Endothelial cell of umbilical vein (primary cell): ENCODE data around the gene CCIN. TPM values are rescaled to one million over a fixed set of nuclear protein-coding genes. Genes with fewer than 3 reads are reported as not detected.

ENCODE experiments used
- BruUV-seq: library from RNA; stranded (reverse); fragments of 400-500 nt; replicated peaks from 2 replicates; lab custom pipeline; 2021; lab: Mats Ljungman, UMichigan
- CTCF ChIA-PET: fragments of 300-600, 350-600 bp; sonication (Branson Sonifier 250); formaldehyde crosslinking; loops from one replicate; lab custom pipeline; 2021; ENCODE audit warnings: antibody characterized with exemption, inconsistent platforms; lab: Charles Lee
- POLR2A ChIA-PET: fragments of 300-600, 350-600 bp; sonication (Branson Sonifier 250); formaldehyde crosslinking; loops from one replicate; lab custom pipeline; 2021; ENCODE audit warnings: antibody characterized with exemption, inconsistent platforms; lab: Charles Lee
- DNase-seq: peaks from one replicate; pipeline ENCODE4 v3.0.0-alpha.2; 2011; ENCODE audit warnings: low read depth, low spot score
- FAIRE-seq: peaks from 2 replicates; lab custom pipeline; 2011; peaks lifted over from hg19 to GRCh38; lab: Jason Lieb, UNC
- H2AFZ ChIP-seq: 2 replicates; pipeline ENCODE4 v1.6.0; 2012; ENCODE audit warnings: low read depth, low read length, control low read depth, inconsistent platforms
- H3K27ac ChIP-seq: 2 replicates; pipeline ENCODE4 v1.5.1; 2011; ENCODE audit warnings: low read depth, mild to moderate bottlenecking, control low read depth, low read length, moderate library complexity; ENCODE audit not compliant: insufficient read depth
- H3K27me3 ChIP-seq, 2 experiments: 2 replicates each; pipeline versions ENCODE4 v1.6.0 to v1.6.1; 2011; ENCODE audit warnings: low read length in 2 of 2, mixed read lengths in 1 of 2; ENCODE audit not compliant: control insufficient read depth in 2 of 2, insufficient read depth in 2 of 2
- H3K36me3 ChIP-seq, 2 experiments: 2 replicates in 1 of 2; 3 replicates in 1 of 2; pipeline ENCODE4 v1.5.1; 2011; ENCODE audit warnings: low read length in 2 of 2, mild to moderate bottlenecking in 1 of 2, moderate library complexity in 1 of 2; ENCODE audit not compliant: control insufficient read depth in 2 of 2, insufficient read depth in 2 of 2; ENCODE audit errors: extremely low read depth in 1 of 2
- H3K4me1 ChIP-seq: 3 replicates; pipeline ENCODE4 v1.5.1; 2011; ENCODE audit warnings: mild to moderate bottlenecking, low read length; ENCODE audit not compliant: control insufficient read depth, insufficient read depth; ENCODE audit errors: extremely low read depth
- H3K4me2 ChIP-seq: 2 replicates; pipeline ENCODE4 v1.6.1; 2011; ENCODE audit warnings: low read length, control low read depth, mixed read lengths; ENCODE audit not compliant: insufficient read depth
- H3K4me3 ChIP-seq, 3 experiments: fragments of 200-600 bp in 1 of 3; sonication (generic), shearing (Covaris generic) in 1 of 3; replicated peaks in 1 of 3; 2 replicates each; pipeline ENCODE4 v1.5.1; 2011 to 2016; ENCODE audit warnings: control low read depth in 3 of 3, low read length in 3 of 3, mild to moderate bottlenecking in 2 of 3, inconsistent platforms in 1 of 3, low read depth in 1 of 3, moderate library complexity in 1 of 3; ENCODE audit not compliant: insufficient read depth in 1 of 3
- H3K79me2 ChIP-seq: 2 replicates; pipeline ENCODE4 v1.6.0; 2012; ENCODE audit warnings: low read length, inconsistent platforms; ENCODE audit not compliant: control insufficient read depth, insufficient read depth
- H3K9ac ChIP-seq: replicated peaks from 2 replicates; pipeline ENCODE3; 2011; ENCODE audit warnings: low read length, control low read depth; ENCODE audit not compliant: insufficient read depth; ENCODE audit errors: extremely low read depth
- H3K9me1 ChIP-seq: replicated peaks from 3 replicates; pipeline ENCODE4 v1.6.0; 2011; ENCODE audit warnings: mild to moderate bottlenecking, low read length; ENCODE audit not compliant: control insufficient read depth, insufficient read depth; ENCODE audit errors: extremely low read depth
- H3K9me3 ChIP-seq: replicated peaks from 2 replicates; pipeline ENCODE4 v1.5.1; 2012; ENCODE audit warnings: low read length, inconsistent platforms; ENCODE audit not compliant: control insufficient read depth, insufficient read depth
- H4K20me1 ChIP-seq: replicated peaks from 2 replicates; pipeline ENCODE3; 2011; ENCODE audit warnings: mild to moderate bottlenecking, low read length; ENCODE audit not compliant: control insufficient read depth, insufficient read depth; ENCODE audit errors: extremely low read depth
- EZH2 ChIP-seq: IDR thresholded peaks from 2 replicates; pipeline ENCODE4 v1.6.1; 2012; ENCODE audit warnings: borderline replicate concordance, low read depth, mild to moderate bottlenecking, moderate library complexity, low read length, inconsistent platforms; ENCODE audit not compliant: severe bottlenecking
- FOS ChIP-seq: IDR thresholded peaks from 2 replicates; pipeline ENCODE4 v1.6.1; 2011; ENCODE audit warnings: mild to moderate bottlenecking, low read length, moderate library complexity, borderline replicate concordance; ENCODE audit not compliant: insufficient read depth
- MYC ChIP-seq: IDR thresholded peaks from one replicate; pipeline ENCODE4 v1.6.1; 2011; ENCODE audit warnings: mild to moderate bottlenecking, low read depth, low read length
- POLR2A ChIP-seq: IDR thresholded peaks from 2 replicates; pipeline ENCODE4 v1.6.1; 2012; ENCODE audit warnings: low read depth, mild to moderate bottlenecking, control low read depth, low read length
- dilution Hi-C: fragments of 300-500 bp; cut with MboI; formaldehyde crosslinking; loops from one replicate; pipeline ENCODE4 v1.15.0; 2019; ENCODE audit warnings: low sequenced_read_pairs; ENCODE audit not compliant: extremely low pct_ligation_motif_present
- intact Hi-C: fragments of 100-400 bp; cut with micrococcal nuclease; formaldehyde crosslinking; loops from one replicate; pipeline ENCODE4 v1.10.0; 2022
- polyA plus RNA-seq, 4 experiments: library from polyadenylated mRNA; depleted of rRNA in 3 of 4; stranded (reverse) in 3 of 4; unstranded in 1 of 4; fragments of >200 nt; gene quantifications; 2 replicates each; pipeline versions ENCODE4 v1.2.1 to v1.2.3, GENCODE V29; 2011 to 2012; ENCODE audit warnings: missing spikeins in 1 of 4
- total RNA-seq: library from RNA; stranded (reverse); gene quantifications from 2 replicates; pipeline ENCODE4 v1.2.3, GENCODE V29; 2021

The CCIN gene
- total and polyA plus RNA-seq, 2 donors (not counting 3 experiments of a cell fraction or from before 2014, with no cell fraction given): 0.22 to 1.2 TPM

DNA sequence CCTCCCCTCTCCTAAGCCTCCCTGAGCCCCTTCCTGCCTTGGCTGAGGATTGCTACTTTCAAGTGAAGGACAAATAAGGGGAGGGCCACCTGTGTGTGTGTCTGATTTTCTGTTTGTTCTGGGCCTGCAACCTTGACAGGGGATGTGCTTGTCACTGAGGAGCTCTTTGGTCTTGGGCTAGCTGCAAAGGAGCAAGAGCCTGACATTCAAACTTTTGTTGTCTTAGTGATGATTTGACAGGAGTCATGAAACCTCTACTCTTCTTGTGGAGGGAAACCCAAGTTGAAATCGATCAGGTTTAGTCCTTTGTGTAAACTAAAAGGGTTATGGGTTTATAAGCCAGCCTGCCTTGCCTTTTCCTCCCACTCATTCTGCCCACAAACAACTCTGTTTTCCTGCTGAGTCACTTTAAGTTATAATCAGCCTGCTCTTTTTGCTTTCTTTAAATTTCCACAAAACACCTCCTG, 38.4 kb downstream of the CCIN start:
- H3K27ac ChIP-seq: peak overlapping the region; percentile 87
- ChIA-PET CTCF (interaction anchor here (1.0 to 2.5 kb wide), 4 partner anchors 14 to 199 kb away, joined by 4 to 13 read pairs (median 8); partner anchors contain the start of gene CLTA), POLR2A (interaction anchor here (0.5 to 1.3 kb wide), 3 partner anchors 9 to 343 kb away, joined by 3 to 5 read pairs (median 3); partner anchors contain the start of gene CLTA)
- no TSS peak for BruUV-seq
- H3K9me1 ChIP-seq: no peaks in the 10 kb centered on the region
- TF ChIP-seq MYC (no peak), FOS (peak; percentile 58)
- H3K9ac ChIP-seq: peak overlapping the region; percentile 48
- FAIRE-seq (peak; percentile 92), DNase-seq (peak; percentile 71)
- intact Hi-C loops: no loop called here
- peaks cover 51 to 69% of the 10 kb centered on the region in 2 experiments for H3K36me3 ChIP-seq
- H3K9me3 ChIP-seq: no peaks in the 10 kb centered on the region
- H3K27me3 ChIP-seq: no peaks in the 10 kb centered on the region
- peaks cover 57% of the 10 kb centered on the region for H3K79me2 ChIP-seq
- H3K4me3 ChIP-seq: no peak overlapping the region
- dilution Hi-C loops: no loop called here
- no peak overlapping the region for H2AFZ ChIP-seq
- peak overlapping the region; percentile 27 for H3K4me2 ChIP-seq
- H3K4me1 ChIP-seq: peaks cover 31% of the 10 kb centered on the region
- H4K20me1 ChIP-seq: no peaks in the 10 kb centered on the region

DNA sequence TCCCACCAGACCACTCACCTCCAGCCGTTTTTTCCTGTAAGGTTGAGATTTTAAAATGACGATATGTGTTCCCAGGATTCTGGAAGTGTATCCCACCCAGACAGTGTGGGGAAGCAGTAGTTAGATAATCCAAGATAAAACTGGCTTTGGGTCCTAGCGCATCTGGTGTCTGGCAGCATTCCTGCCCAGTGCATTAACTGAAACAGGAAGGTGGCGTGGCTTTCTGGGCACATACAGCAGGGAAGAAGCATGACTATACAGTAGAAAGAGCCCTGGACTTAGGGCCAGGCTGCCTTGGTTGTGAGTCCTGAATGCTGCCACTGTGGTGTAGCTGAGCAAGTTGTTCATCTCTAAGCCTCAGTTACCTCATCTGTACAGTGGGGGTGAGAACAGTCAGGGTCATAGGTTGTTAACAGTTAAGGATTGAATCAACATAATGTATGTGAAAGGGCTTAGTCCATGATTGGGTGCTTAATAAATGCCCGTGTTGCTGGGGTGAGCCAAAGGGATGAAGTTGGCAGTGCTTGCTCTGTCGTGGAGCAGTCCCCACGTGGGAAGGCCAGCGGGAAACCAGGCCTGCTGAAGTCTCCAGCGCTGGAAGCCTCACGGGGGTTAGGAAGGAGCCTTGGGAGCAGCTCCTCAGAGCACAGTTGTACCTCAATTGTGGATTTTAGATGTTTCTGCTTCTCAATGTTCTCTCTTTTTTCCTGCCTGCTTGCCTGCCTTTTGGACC, 39.5 kb downstream of the CCIN start:
- H3K79me2 ChIP-seq: peaks cover 63% of the 10 kb centered on the region
- no peaks in the 10 kb centered on the region for H3K9me1 ChIP-seq
- H3K4me1 ChIP-seq: peaks cover 31% of the 10 kb centered on the region
- POLR2A ChIA-PET: no interaction called here
- DNase-seq: peak; percentile 53
- H3K36me3 ChIP-seq: peaks cover 54 to 75% of the 10 kb centered on the region in 2 experiments
- no peaks in the 10 kb centered on the region for H3K27me3 ChIP-seq
- CTCF ChIA-PET: interaction anchor here (1.6 to 2.5 kb wide), 2 partner anchors 18 to 120 kb away, joined by 8 to 13 read pairs; partner anchors contain the start of gene CLTA
- H2AFZ ChIP-seq: no peak overlapping the region
- H3K9ac ChIP-seq: peak overlapping the region; percentile 48
- no peak overlapping the region for H3K4me3 ChIP-seq
- dilution Hi-C loops (no loop called here), intact Hi-C loops (no loop called here)
- no peaks in the 10 kb centered on the region for H4K20me1 ChIP-seq
- H3K4me2 ChIP-seq: peak overlapping the region; percentile 27
- TF ChIP-seq POLR2A: no peak
- no peak for TF ChIP-seq EZH2
- no peaks in the 10 kb centered on the region for H3K9me3 ChIP-seq
- BruUV-seq: no TSS peak
- FAIRE-seq: peak; percentile 81
- H3K27ac ChIP-seq: peak overlapping the region; percentile 87
